GM12875 (cell line): ENCODE data around the gene MAML2.

Source experiments
- H3K4me3 ChIP-seq: one replicate; pipeline ENCODE4 v1.5.1; 2011; ENCODE audit warnings: low read depth, low read length, control low read depth
- CTCF ChIP-seq: IDR thresholded peaks from 2 replicates; pipeline ENCODE4 v1.5.1; 2011; ENCODE audit warnings: low read depth, mild to moderate bottlenecking, control low read depth, inconsistent platforms, low read length, moderate library complexity, borderline replicate concordance; ENCODE audit not compliant: insufficient read depth

The MAML2 gene

GRCh38 chr11:96267496-96268032, 75.4 kb downstream of the MAML2 start:
- TF ChIP-seq CTCF = no peak
- no peak overlapping the region for H3K4me3 ChIP-seq

- no peak for TF ChIP-seq CTCF
- H3K4me3 ChIP-seq = no peak overlapping the region
Observed at GRCh38 chr11:96267001-96267495, 75.9 kb downstream of the MAML2 start.

GRCh38 chr11:96265972-96266371, 77.0 kb downstream of the MAML2 start:
- no peak for TF ChIP-seq CTCF
- no peak overlapping the region for H3K4me3 ChIP-seq

GRCh38 chr11:96265220-96265737, 77.7 kb downstream of the MAML2 start:
- no peak for TF ChIP-seq CTCF
- no peak overlapping the region for H3K4me3 ChIP-seq

GRCh38 chr11:96264364-96264763, 78.6 kb downstream of the MAML2 start:
- H3K4me3 ChIP-seq = no peak overlapping the region
- no peak for TF ChIP-seq CTCF

- TF ChIP-seq CTCF = no peak
- no peak overlapping the region for H3K4me3 ChIP-seq
Observed at GRCh38 chr11:96263238-96263763, 79.7 kb downstream of the MAML2 start.

- no peak overlapping the region for H3K4me3 ChIP-seq
- no peak for TF ChIP-seq CTCF
Observed at GRCh38 chr11:96260532-96260931, 82.5 kb downstream of the MAML2 start.
